NOMO-1 treated with DMSO at 0.1 percent for 48 hours (cell line): ENCODE results near the gene PPP4R2.
"Not testable (repeated sequence)": the region's sequence is repeated elsewhere in the genome, so short reads cannot be mapped to it uniquely, and the experiment has no call there.

Experiments used
- DNase-seq: peaks from one replicate; lab custom pipeline; 2025; ENCODE audit not compliant: unreplicated experiment; lab: John Stamatoyannopoulos, UW

Gene PPP4R2

GRCh38 chr3:73021301-73021835 is 24.8 kb downstream of the PPP4R2 start:
- no peak for DNase-seq

DNA sequence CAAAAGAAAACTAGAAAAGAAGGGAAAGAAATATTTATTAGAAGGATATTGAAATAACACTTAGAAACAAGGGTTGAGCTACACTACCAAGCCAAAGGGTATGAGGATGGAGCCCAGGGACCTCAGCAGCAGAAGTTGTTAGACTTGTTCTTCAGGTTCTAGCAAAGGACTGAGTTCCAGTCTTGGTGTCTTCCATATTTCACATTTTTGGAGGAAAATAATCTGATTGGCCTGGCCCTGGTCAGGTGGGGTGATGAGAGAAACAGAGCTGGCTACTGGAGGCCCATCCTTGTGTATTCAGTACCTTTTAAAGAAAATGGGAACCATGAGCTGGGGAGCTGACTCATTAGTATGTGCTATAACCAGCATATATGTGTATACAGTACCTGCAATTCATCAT is 28.2 kb downstream of the PPP4R2 start:
- DNase-seq = no peak

GRCh38 chr3:73026111-73026759 is 29.6 kb downstream of the PPP4R2 start:
- no peak for DNase-seq

GRCh38 chr3:73026760-73027113 is 30.1 kb downstream of the PPP4R2 start:
- no peak for DNase-seq

DNA sequence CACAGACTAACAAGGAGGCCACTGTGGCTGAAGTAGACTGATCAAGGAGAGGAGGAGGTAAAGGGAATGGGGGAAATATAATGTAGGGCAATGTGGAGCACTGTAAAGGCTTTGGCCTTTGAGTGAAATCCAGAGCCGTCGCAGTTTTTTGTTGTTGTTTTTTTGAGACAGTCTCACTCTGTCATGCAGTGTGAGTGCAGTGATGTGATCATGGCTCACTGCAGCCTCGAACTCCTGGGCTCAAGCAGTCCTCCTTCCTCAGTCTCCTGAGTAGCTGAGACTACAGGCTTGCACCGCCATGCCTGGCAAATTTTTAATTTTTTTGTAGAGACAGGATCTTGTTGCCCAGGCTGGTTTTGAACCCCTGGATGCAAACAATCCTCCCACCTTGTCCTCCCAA is 32.2 kb downstream of the PPP4R2 start:
- no peak for DNase-seq

GRCh38 chr3:73029321-73029796 is 32.7 kb downstream of the PPP4R2 start:
- DNase-seq = no peak

- DNase-seq = no peak
Observed at GRCh38 chr3:73030073-73030597, 33.5 kb downstream of the PPP4R2 start.

DNA sequence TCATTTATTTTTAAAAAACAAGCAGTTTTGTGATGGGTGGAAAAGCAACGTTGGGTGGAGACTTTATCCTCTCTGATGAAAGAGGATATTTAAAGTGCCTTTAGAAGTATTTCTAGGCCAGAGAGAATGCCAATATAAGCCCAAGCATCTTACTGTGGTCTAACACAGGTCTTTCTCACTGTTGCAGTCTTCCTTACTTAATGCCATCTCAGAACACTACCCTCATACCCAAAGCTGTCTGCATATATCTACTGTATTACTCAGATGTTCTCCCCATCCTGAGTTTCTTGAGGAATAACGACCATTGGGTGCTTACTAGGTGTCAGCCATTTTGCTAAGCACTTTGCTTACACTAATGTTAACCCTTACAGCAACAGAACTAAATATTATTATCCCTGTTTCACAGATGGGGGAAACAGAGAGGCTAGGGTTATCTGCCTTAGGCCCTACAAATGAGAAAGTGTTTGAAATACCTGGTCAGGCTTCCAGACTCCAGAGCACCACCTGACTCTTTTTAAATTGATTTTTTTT is 35.0 kb downstream of the PPP4R2 start:
- DNase-seq = no peak

- DNase-seq = no peak
Observed at GRCh38 chr3:73036694-73037591, 40.3 kb downstream of the PPP4R2 start.

GRCh38 chr3:73041537-73041936 is 44.9 kb downstream of the PPP4R2 start:
- no peak for DNase-seq

DNA sequence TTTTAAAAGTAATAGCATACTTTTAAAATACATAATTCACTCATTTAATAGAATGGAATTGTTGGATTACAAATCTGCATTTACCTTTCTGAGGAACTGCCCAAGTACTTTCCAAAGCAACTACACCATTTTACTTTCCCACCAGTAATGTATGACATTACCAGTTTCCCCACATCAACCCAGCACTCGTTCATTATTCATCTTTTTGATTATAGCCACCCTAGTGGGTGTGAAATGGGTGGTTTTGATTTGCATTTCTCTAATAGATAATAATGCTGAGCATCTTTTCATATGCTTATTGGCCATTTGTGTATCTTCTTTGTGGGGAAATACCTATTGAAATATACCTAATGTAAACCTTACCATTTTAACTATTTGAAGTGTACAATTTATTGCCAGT is 46.8 kb downstream of the PPP4R2 start:
- no peak for DNase-seq

DNA sequence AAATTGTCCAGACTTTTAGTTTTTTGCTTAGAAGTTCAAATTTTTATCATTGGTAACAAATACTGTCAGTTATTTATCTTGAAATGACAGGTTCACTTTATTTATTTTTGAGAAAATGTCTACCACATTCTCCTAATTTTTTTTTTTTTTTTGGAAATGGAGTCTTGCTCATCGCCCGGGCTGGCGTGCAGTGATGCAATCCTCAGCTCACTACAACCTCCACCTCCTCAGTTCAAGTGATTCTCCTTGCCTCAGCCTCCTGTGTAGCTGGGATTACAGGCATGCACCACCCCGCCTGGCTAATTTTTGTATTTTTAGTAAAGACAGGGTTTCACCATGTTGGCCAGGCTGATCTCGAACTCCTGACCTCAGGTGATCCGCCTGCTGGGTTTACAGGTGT is 48.8 kb downstream of the PPP4R2 start:
- no peak for DNase-seq

- no peak for DNase-seq
Observed at GRCh38 chr3:73046195-73046594, 49.6 kb downstream of the PPP4R2 start.

GRCh38 chr3:73049319-73049718 is 52.7 kb downstream of the PPP4R2 start:
- DNase-seq = no peak

- DNase-seq = no peak
Observed at GRCh38 chr3:73052857-73053256, 56.2 kb downstream of the PPP4R2 start.

DNA sequence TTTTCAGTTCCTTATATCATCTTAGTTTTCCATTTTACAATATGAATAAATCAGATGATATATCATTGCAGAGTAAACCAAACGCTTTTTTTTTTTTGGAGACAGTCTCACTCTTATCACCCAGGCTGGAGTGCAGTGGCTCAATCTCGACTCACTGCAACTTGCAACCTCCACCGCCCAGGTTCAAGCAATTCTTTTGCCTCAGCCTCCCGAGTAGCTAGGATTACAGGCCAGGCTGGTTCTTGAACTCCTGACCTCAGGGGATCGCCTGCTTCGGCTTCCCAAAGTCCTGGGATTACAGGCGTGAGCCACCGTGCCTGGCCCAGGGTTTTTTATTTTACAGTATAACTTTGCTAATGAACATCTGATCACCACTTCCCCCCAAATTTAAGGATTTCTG is 59.0 kb downstream of the PPP4R2 start:
- no peak for DNase-seq

DNA sequence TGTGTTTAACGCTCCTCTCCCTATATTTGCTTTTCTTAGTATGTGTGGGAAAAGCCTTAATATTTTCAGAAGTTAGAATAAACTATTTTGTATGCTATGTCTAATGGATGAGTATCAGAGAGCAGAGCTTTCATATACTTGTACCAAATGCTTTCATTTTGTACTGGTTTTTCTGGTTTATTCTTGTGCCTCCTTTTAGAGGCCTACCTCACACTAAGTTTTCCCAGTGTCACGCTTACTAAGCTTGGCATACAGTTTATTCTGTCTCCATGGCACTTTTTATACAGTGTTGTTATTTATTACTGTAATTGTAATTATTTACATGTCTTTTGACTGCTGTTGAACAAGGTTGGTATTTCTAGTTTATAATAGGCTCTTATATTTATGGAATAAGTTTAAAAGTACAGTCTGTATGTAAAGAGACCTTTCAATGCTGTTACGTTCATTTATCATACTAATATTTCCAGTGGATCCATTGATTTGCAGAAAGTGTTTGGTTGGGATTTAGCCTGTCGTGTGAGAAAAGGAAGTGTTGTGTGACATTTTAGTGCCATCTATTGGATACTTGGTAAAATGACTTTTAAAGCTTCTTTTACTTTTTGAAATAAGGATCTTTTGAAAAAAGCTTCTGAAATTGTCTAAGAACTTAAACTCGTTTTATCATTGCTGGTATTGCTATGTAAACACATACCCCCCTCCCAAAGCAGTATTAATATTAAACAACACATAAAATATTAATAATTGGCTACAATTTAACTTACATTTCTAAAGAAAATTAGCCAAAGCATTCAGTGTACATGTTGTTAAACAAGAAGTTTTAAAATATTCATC is 59.6 kb downstream of the PPP4R2 start:
- peak; percentile 52 for DNase-seq

- no peak for DNase-seq
Observed at GRCh38 chr3:73056845-73057150, 60.2 kb downstream of the PPP4R2 start.

- DNase-seq = no peak
Observed at GRCh38 chr3:73060302-73060723, 63.7 kb downstream of the PPP4R2 start.

- no peak for DNase-seq
Observed at GRCh38 chr3:73061416-73061815, 64.8 kb downstream of the PPP4R2 start, which contains the start of gene EBLN2. TSS of gene EBLN2 (plus strand) at chr3:73061659. CDS start at chr3:73062082, 423 bp downstream.

- DNase-seq = not testable (repeated sequence)
Observed at GRCh38 chr3:73066243-73066642, 69.6 kb downstream of the PPP4R2 start.
